MG63 (cell line): ENCODE data around the gene QPCT. TPM values are rescaled to one million over a fixed set of nuclear protein-coding genes. Genes with fewer than 3 reads are reported as not detected.
"Not testable (repeated sequence)": the region's sequence is repeated elsewhere in the genome, so short reads cannot be mapped to it uniquely, and the experiment has no call there.

Experiments used
- DNase-seq: peaks from one replicate; pipeline ENCODE4 v3.0.0-alpha.2; 2020
- H3K27me3 ChIP-seq: fragments of 250-450 bp; sonication (Bioruptor Pico); 2 replicates; pipeline ENCODE4 v1.5.1; 2020; ENCODE audit warnings: mild to moderate bottlenecking, moderate library complexity
- H3K36me3 ChIP-seq: fragments of 250-450 bp; sonication (Bioruptor Pico); 2 replicates; pipeline ENCODE4 v1.5.1; 2020; ENCODE audit warnings: mild to moderate bottlenecking, moderate library complexity
- H3K4me3 ChIP-seq: fragments of 250-450 bp; sonication (Bioruptor Pico); 2 replicates; pipeline ENCODE4 v1.5.1; 2020; ENCODE audit warnings: mild to moderate bottlenecking, moderate library complexity
- H3K9me3 ChIP-seq: fragments of 250-450 bp; sonication (Bioruptor Pico); 2 replicates; pipeline ENCODE4 v1.5.1; 2020; ENCODE audit warnings: mild to moderate bottlenecking, moderate library complexity
- total RNA-seq: library from RNA; depleted of rRNA; stranded (reverse); fragments of >200 nt; shearing (Covaris generic); gene quantifications from 2 replicates; pipeline ENCODE4 v1.2.3, GENCODE V29; 2014; ENCODE audit warnings: low replicate concordance

Gene QPCT
- total RNA-seq, 1 experiment from 2014 or later, result 3.4 TPM

GRCh38 chr2:37370666-37371065 lies 26.2 kb downstream of the QPCT start:
- H3K4me3 ChIP-seq, result no peak overlapping the region
- no peaks in the 10 kb centered on the region for H3K9me3 ChIP-seq
- DNase-seq, result no peak
- H3K27me3 ChIP-seq, result no peaks in the 10 kb centered on the region
- H3K36me3 ChIP-seq, result no peaks in the 10 kb centered on the region

GRCh38 chr2:37372000-37372399 lies 27.6 kb downstream of the QPCT start:
- DNase-seq, result no peak
- Histone ChIP-seq H3K4me3 (no peak overlapping the region), H3K36me3 (no peaks in the 10 kb centered on the region), H3K27me3 (no peaks in the 10 kb centered on the region), H3K9me3 (no peaks in the 10 kb centered on the region)

- no peaks in the 10 kb centered on the region for H3K27me3 ChIP-seq
- H3K9me3 ChIP-seq, result no peaks in the 10 kb centered on the region
- no peaks in the 10 kb centered on the region for H3K36me3 ChIP-seq
- H3K4me3 ChIP-seq, result no peak overlapping the region
- no peak for DNase-seq
These were observed 31.4 kb downstream of the QPCT start for GRCh38 chr2:37375741-37376288.

- DNase-seq, result peak; percentile 89
- peak overlapping the region; percentile 12 for H3K4me3 ChIP-seq
- no peaks in the 10 kb centered on the region for H3K27me3 ChIP-seq
- no peaks in the 10 kb centered on the region for H3K36me3 ChIP-seq
- no peaks in the 10 kb centered on the region for H3K9me3 ChIP-seq
These were observed 32.2 kb downstream of the QPCT start for GRCh38 chr2:37376421-37377186.

- no peaks in the 10 kb centered on the region for H3K27me3 ChIP-seq
- peak; percentile 33 for DNase-seq
- peak overlapping the region; percentile 12 for H3K4me3 ChIP-seq
- no peaks in the 10 kb centered on the region for H3K9me3 ChIP-seq
- H3K36me3 ChIP-seq, result no peaks in the 10 kb centered on the region
These were observed 32.7 kb downstream of the QPCT start for GRCh38 chr2:37377187-37377532.

- Histone ChIP-seq H3K27me3 (no peaks in the 10 kb centered on the region), H3K36me3 (no peaks in the 10 kb centered on the region), H3K4me3 (no peak overlapping the region), H3K9me3 (no peaks in the 10 kb centered on the region)
- DNase-seq, result peak; percentile 76
These were observed 34.0 kb downstream of the QPCT start for GRCh38 chr2:37378411-37378810.

GRCh38 chr2:37379881-37380296 lies 35.5 kb downstream of the QPCT start:
- Histone ChIP-seq H3K4me3 (no peak overlapping the region), H3K36me3 (no peaks in the 10 kb centered on the region), H3K27me3 (no peaks in the 10 kb centered on the region), H3K9me3 (no peaks in the 10 kb centered on the region)
- peak; percentile 87 for DNase-seq

GRCh38 chr2:37380787-37381186 lies 36.4 kb downstream of the QPCT start:
- H3K27me3 ChIP-seq, H3K9me3 ChIP-seq, H3K4me3 ChIP-seq, DNase-seq, H3K36me3 ChIP-seq: not testable (repeated sequence)

GRCh38 chr2:37384261-37384660 lies 39.8 kb downstream of the QPCT start:
- not testable (repeated sequence) for H3K36me3 ChIP-seq, DNase-seq

GRCh38 chr2:37387148-37387835 lies 42.9 kb downstream of the QPCT start:
- Histone ChIP-seq H3K27me3 (no peaks in the 10 kb centered on the region), H3K9me3 (no peaks in the 10 kb centered on the region), H3K4me3 (no peak overlapping the region), H3K36me3 (no peaks in the 10 kb centered on the region)
- DNase-seq, result no peak

More at GRCh38 chr2:37384261-37384660, 39.8 kb downstream of the QPCT start:
- H3K9me3 ChIP-seq, H3K27me3 ChIP-seq, H3K4me3 ChIP-seq: not testable (repeated sequence)

- H3K36me3 ChIP-seq, result no peaks in the 10 kb centered on the region
- no peak for DNase-seq
- no peaks in the 10 kb centered on the region for H3K9me3 ChIP-seq
- H3K4me3 ChIP-seq, result no peak overlapping the region
- no peaks in the 10 kb centered on the region for H3K27me3 ChIP-seq
These were observed 43.6 kb downstream of the QPCT start for GRCh38 chr2:37388074-37388473.

- no peaks in the 10 kb centered on the region for H3K36me3 ChIP-seq
- no peaks in the 10 kb centered on the region for H3K9me3 ChIP-seq
- no peak overlapping the region for H3K4me3 ChIP-seq
- H3K27me3 ChIP-seq, result no peaks in the 10 kb centered on the region
- no peak for DNase-seq
These were observed 45.0 kb downstream of the QPCT start for GRCh38 chr2:37389395-37389794.

- Histone ChIP-seq H3K9me3 (no peaks in the 10 kb centered on the region), H3K27me3 (no peaks in the 10 kb centered on the region), H3K36me3 (no peaks in the 10 kb centered on the region), H3K4me3 (no peak overlapping the region)
- peak; percentile 72 for DNase-seq
These were observed 45.7 kb downstream of the QPCT start for GRCh38 chr2:37389989-37390765.

- no peak overlapping the region for H3K4me3 ChIP-seq
- no peak for DNase-seq
- H3K27me3 ChIP-seq, result no peaks in the 10 kb centered on the region
- H3K36me3 ChIP-seq, result no peaks in the 10 kb centered on the region
- H3K9me3 ChIP-seq, result no peaks in the 10 kb centered on the region
These were observed 46.3 kb downstream of the QPCT start for GRCh38 chr2:37390777-37391176.

- H3K9me3 ChIP-seq, result no peaks in the 10 kb centered on the region
- no peak for DNase-seq
- no peaks in the 10 kb centered on the region for H3K27me3 ChIP-seq
- H3K36me3 ChIP-seq, result no peaks in the 10 kb centered on the region
- H3K4me3 ChIP-seq, result no peak overlapping the region
These were observed 47.3 kb downstream of the QPCT start for GRCh38 chr2:37391711-37392110.

GRCh38 chr2:37392428-37392827 lies 48.0 kb downstream of the QPCT start:
- no peak for DNase-seq
- H3K4me3 ChIP-seq, result no peak overlapping the region
- no peaks in the 10 kb centered on the region for H3K36me3 ChIP-seq
- H3K9me3 ChIP-seq, result no peaks in the 10 kb centered on the region
- no peaks in the 10 kb centered on the region for H3K27me3 ChIP-seq

GRCh38 chr2:37394263-37394662 lies 49.8 kb downstream of the QPCT start:
- H3K36me3 ChIP-seq, result no peaks in the 10 kb centered on the region
- H3K27me3 ChIP-seq, result no peaks in the 10 kb centered on the region
- no peak overlapping the region for H3K4me3 ChIP-seq
- no peak for DNase-seq
- no peaks in the 10 kb centered on the region for H3K9me3 ChIP-seq
